ENCODE measurements around the gene ZNF891. TPM values are rescaled to one million over a fixed set of nuclear protein-coding genes. Genes with fewer than 3 reads are reported as not detected.
A peak's percentile ranks its signal among the peaks of the same experiment; 100 is the strongest.

The ZNF891 gene
- total RNA-seq, 1 donor from 2014 or later = 3.4 TPM

DNA sequence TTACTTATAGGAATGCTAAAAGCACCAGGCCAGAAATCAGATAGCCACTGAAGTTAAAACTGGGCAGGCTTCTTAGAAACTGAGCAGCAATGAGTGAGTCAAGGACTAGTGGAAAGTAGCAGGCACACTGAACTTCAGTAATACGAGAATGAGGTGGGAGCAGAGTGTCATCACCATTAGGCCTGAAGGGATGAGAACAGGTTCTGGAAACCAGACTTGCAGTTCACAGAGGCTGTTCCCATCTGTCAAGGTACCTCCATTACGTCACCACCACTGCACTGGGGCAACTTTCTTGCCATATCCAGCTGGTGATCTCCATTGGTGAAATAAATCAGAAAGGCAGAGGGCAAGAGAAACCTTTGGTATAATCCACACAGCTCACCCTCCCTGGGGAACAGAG, 15.9 kb upstream of the ZNF891 start:
- Histone ChIP-seq H3K27me3 (no peaks in the 10 kb centered on the region), H3K27ac (no peak overlapping the region), H3K4me3 (no peak overlapping the region), H3K36me3 (peaks cover 13 to 84% of the 10 kb centered on the region in 2 donors), H3K4me1 (no peaks in the 10 kb centered on the region), H3K9me3 (peaks cover 70% of the 10 kb centered on the region)
- no peak for DNase-seq (ENCODE audit: extremely low spot score in 2 of 2)
- intact Hi-C loops (cut with DNase I) = no loop called here
- TF ChIP-seq POLR2AphosphoS5 (IDR thresholded peaks at IDR 0.05; ENCODE audit: insufficient read depth in 1 of 2, low read depth in 1 of 2) (no peak), CTCF (IDR thresholded peaks at IDR 0.05) (no peak), POLR2A (IDR thresholded peaks at IDR 0.05) (no peak)

DNA sequence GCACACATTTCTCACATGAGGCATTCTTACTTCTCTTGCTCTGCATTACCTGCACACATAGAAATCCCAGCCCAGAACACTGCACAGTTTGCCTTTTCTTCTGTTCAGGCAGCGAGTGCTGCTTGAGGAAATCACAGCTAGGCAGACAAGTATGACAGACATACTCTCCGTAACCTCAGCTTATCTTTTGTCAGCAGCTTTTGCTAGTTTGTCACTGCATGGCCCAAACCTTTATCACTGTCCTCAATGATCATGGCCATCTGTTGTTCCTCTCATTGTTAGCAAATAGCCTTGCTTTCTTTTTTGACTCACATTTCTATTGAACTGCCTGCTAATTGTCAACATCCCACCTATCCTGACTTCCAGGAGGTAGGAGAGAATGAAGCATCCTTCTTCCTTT, 5.7 kb upstream of the ZNF891 start:
- Histone ChIP-seq H3K4me1 (peaks cover 6% of the 10 kb centered on the region), H3K27ac (no peak overlapping the region), H3K27me3 (no peaks in the 10 kb centered on the region), H3K36me3 (peaks cover 0 to 80% of the 10 kb centered on the region in 2 donors), H3K9me3 (peaks cover 38% of the 10 kb centered on the region), H3K4me3 (no peak overlapping the region)
- no peak for DNase-seq (ENCODE audit: extremely low spot score in 2 of 2)
- intact Hi-C loops (cut with DNase I) = no loop called here
- TF ChIP-seq POLR2AphosphoS5 (IDR thresholded peaks at IDR 0.05; ENCODE audit: insufficient read depth in 1 of 2, low read depth in 1 of 2) (no peak), POLR2A (IDR thresholded peaks at IDR 0.05) (no peak), CTCF (IDR thresholded peaks at IDR 0.05) (no peak)

GRCh38 chr12:133130808-133131128, 694 bp upstream of the ZNF891 start:
- intact Hi-C loops (cut with DNase I) = loop anchor here (5.0 kb wide), 1 partner anchor 48 kb away; the partner anchor contains the start of gene ZNF140

GRCh38 chr12:133129368-133130037, 571 bp downstream of the ZNF891 start:
- Histone ChIP-seq H3K36me3 (peaks cover 0 to 65% of the 10 kb centered on the region in 2 donors), H3K9me3 (peaks cover 49% of the 10 kb centered on the region), H3K27me3 (no peaks in the 10 kb centered on the region), H3K4me1 (peaks cover 6% of the 10 kb centered on the region), H3K4me3 (peak overlapping the region; percentile 92 to 99), H3K27ac (peak overlapping the region; percentile 94)
- intact Hi-C loops (cut with DNase I) = loop anchor here (2.0 to 5.0 kb wide), 2 partner anchors 47 to 53 kb away; partner anchors contain the start of gene ZNF140
- TF ChIP-seq CTCF (IDR thresholded peaks at IDR 0.05) (no peak), POLR2A (IDR thresholded peaks at IDR 0.05) (no peak), POLR2AphosphoS5 (IDR thresholded peaks at IDR 0.05; ENCODE audit: insufficient read depth in 1 of 2, low read depth in 1 of 2) (no peak)
- DNase-seq (ENCODE audit: extremely low spot score in 2 of 2) = no peak

More at GRCh38 chr12:133130808-133131128, 694 bp upstream of the ZNF891 start:
- no peak for DNase-seq (ENCODE audit: extremely low spot score in 2 of 2)
- Histone ChIP-seq H3K36me3 (peaks cover 0 to 64% of the 10 kb centered on the region in 2 donors), H3K27ac (peak overlapping the region; percentile 94), H3K4me3 (peak overlapping the region; percentile 92 to 99), H3K9me3 (peaks cover 37% of the 10 kb centered on the region), H3K4me1 (peaks cover 6% of the 10 kb centered on the region), H3K27me3 (no peaks in the 10 kb centered on the region)
- no peak for TF ChIP-seq CTCF (IDR thresholded peaks at IDR 0.05)
- no peak for TF ChIP-seq POLR2AphosphoS5 (IDR thresholded peaks at IDR 0.05; ENCODE audit: insufficient read depth in 1 of 2, low read depth in 1 of 2)
- TF ChIP-seq POLR2A (IDR thresholded peaks at IDR 0.05) = no peak

DNA sequence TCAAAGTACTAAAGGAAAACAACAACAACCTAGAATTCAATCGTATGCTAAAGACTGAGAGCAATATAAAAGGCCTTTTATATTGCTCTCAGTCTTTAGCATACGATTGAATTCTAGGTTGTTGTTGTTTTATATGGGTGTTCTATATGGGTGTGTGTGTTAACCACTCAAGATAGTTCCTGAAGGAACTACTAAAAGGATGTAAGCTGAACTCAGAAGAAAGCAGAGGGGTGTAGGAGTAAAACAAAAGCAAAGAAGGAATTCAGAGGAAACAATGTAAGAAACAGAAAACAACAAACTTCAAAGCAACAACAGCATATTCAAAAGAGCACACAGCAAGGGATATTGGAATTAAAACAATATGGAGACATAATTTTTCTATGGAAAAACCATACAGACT, 5.4 kb downstream of the ZNF891 start:
- H3K27ac ChIP-seq = no peak overlapping the region
- peaks cover 0 to 87% of the 10 kb centered on the region in 2 donors for H3K36me3 ChIP-seq
- H3K4me1 ChIP-seq = no peaks in the 10 kb centered on the region
- no peak overlapping the region for H3K4me3 ChIP-seq
- no peaks in the 10 kb centered on the region for H3K27me3 ChIP-seq
- TF ChIP-seq CTCF (IDR thresholded peaks at IDR 0.05) (no peak), POLR2A (IDR thresholded peaks at IDR 0.05) (no peak), POLR2AphosphoS5 (IDR thresholded peaks at IDR 0.05; ENCODE audit: insufficient read depth in 1 of 2, low read depth in 1 of 2) (no peak)
- DNase-seq (ENCODE audit: extremely low spot score in 2 of 2) = no peak
- H3K9me3 ChIP-seq = peaks cover 83% of the 10 kb centered on the region
- intact Hi-C loops (cut with DNase I) = no loop called here

Measured in vagina (tissue), 2 donors.